HG03575 (cell line): ENCODE measurements around the gene PCCA.
A peak's percentile ranks its signal among the peaks of the same experiment; 100 is the strongest.

ENCODE experiments used
- ATAC-seq: cut with Tn5 transposase; IDR thresholded peaks from one replicate; pipeline ENCODE4 v1.9.1; 2021; ENCODE audit not compliant: unreplicated experiment, insufficient number of reproducible peaks, low FRiP score; ENCODE audit errors: extremely low read depth

Gene PCCA

DNA sequence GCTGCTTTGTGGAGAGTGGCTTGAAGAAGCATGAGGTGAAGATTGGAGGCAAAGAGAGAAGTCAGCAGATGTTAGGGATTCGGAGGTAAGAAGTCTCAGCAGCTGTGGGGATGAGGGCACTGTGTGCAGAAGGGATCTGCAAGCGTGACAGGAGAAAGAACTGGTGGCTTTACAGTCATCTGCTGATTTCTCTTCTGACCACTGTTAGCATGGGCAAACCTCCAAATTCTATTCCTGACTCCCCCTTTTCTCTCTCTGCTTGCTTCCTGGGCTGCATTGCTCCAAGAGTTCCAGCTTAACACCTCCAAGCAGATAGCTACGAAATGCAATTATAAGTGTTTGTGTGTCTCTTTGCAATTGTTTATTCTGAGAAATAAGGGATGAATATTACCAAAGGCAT lies 340.1 kb downstream of the PCCA start:
- ATAC-seq, result no peak

DNA sequence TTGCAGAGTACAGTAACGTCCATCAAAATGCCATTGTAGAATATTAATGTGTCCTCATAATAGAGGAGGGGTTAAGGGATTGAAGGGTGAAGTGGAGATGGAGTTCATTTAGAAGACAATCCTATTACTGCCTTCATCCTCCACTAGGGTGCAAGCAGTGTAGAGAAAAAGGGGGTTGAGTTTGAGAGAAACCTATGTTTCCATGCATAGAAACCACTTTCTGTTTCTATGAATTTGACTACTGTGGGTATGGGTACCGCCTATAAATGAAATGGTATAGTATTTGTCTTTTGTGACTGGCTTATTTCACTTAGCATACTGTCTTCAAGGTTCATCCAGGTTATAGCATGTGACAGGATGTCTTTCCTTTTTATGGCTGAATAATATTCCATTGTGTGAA lies 343.7 kb downstream of the PCCA start:
- ATAC-seq, result no peak

DNA sequence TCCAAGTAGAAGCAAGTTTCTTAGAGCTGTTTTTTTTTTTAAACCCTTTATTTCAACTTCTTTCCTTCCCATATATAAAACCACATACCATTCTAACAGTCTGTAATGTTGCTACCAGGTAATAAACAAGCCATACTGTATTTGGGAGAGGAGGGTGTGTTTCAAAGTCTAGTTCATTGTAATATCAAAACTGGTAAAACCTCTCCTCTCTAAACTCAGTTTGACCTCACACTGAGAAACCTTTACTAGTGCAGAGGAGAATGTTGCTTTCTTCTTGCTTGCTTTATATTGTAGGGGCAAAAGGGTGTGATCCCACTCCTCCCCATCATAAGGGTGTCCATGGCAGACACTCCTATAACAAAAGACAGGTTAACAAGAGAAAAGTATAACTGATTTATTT lies 344.6 kb downstream of the PCCA start:
- no peak for ATAC-seq

DNA sequence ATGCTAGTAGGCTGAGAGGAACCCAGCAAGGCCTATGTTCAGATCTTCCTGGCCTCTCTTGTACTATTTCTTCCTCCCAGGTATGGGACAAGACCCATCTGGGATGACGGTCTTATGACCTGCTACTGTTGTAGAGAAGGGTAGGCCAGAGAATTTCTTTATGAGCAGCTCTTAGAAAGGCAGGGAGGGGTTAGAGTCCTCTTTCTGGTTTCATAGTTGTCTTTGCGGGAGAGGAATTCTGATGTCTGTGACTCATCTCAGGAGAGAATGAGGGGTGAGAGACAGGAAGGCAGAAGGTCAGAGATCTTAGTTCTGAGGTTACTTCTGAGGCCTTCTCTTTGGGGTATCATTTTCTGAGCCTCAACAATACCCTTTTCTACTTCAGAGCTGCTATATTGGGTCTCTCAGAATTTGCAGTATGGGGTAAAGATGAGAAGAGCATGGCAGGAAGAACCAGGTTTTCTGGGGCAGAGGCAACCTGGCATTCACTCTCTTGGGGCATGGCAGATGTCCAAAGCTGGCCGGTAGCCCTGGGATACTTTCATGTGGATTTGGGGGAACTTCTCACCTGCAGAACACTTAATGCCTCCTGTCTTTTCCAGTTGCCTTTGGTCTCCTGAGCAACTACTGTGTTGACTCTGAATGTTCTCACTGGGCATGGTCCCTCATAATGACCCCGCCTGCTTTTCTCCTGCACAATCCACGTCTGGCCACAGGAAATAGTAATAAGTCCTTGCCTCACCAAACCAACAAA lies 345.3 kb downstream of the PCCA start:
- ATAC-seq, result peak; percentile 96

DNA sequence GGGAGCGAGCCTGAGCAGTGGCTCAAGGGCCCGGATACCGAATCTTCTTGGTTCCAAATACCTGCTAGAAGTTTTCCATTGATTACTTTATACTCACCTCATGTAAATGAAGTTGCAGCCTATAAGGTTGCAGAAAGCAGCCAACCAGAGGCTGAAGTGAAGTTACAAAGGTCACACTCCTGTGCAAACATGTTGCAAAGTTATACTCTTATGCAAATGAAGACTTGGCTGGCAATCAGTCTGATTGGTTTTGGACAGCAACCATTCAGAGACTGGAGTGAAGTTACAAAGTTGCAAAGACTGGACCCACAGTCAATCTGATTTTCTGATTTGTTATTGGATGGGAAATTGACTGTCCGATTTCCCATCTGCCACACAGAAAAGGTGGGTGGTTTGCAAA lies 347.2 kb downstream of the PCCA start:
- no peak for ATAC-seq

DNA sequence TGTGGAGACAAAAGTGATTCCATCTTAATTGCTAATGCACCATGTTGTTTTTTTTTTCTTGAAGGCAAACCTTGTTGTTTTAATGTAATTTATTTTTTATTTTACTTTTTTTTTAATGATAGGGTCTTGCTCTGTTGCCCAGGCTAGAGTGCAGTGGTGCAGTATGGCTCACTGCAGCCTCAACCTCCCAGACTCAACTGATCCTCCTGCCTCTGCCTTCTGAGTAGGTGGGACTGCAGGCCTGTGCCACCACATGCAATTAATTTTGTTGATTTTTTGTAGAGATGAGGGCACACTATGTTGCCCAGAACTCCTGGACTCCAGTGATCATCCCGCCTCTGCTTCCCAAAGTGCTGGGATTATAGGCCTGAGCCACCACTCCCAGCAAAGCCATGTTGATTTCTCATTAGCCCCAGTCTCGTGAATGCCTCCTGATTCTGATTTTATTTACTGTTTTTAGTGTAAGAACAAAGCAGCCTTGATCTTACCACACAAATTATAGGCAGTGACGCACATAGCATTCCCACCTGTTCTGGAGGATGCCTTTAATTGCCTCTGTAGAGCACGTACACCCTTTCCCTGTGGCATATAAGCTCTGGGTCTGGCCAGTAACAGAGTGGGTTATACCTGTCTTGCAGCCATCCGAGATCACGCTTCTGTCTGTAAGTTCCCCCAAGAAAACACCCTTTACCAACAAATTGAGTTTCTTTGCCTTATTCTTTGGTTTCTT lies 349.3 kb downstream of the PCCA start:
- ATAC-seq, result no peak

DNA sequence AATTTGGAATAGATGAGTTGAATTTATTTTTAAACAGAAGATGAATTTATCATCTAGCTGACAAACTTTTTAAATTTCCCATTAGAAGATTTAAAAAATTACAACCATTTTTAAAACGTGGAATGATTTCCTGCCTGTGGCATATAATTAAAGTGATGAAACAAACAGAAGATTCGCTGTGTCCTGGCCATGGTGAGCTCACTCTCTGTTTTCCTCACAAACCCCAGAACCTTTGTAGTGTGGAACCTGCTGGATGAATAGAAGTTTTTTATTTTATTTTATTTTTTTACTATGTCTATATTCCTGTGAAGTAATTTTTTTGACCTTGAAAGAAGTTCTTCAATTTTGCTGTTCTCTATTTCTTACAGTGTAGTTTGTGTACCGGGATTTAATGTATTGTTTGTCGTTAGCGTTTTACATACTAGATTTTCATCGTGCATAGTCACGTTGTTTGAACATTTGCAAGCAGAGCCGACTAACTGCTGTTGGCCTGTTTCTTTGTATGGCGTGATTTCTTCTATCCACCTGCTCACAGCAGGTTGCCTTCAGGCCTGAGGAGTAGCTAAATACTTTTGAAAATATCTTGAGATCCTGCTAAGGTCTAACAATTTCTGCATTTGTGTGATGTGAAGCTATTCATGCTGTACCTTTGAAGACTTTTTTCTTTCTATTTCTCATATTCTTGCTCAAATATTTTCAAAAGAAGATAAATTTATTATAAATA lies 350.5 kb downstream of the PCCA start:
- no peak for ATAC-seq

DNA sequence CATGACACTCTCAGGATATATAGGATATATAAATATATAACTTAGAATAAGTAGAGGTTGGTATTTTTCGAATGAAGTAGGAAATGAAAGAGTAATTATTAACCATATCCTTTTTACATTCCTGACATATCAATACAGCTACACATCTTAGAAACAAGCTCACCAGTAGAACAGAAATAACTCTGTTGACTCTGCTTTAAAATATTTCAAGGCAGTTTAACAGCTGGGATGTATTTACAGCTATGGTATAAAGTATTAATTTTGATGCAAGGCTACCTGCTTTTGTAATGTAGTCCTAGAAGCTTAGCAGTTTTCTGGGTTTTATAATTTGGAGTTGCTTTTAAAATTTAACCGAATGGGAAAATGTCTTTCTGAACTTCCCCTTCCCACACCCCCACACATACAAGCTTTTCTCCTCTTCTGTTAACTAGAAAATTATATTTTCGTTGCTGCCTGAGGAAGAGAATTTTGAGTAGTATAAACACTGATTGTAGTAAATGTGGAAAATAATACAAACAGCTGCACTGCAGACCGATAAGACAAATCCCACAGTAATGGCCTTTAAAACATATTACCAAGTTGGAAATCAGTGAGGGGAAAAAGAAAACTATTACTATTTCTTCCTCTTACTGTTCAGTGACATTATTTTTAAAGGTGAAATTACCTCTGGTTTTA lies 352.0 kb downstream of the PCCA start:
- no peak for ATAC-seq

DNA sequence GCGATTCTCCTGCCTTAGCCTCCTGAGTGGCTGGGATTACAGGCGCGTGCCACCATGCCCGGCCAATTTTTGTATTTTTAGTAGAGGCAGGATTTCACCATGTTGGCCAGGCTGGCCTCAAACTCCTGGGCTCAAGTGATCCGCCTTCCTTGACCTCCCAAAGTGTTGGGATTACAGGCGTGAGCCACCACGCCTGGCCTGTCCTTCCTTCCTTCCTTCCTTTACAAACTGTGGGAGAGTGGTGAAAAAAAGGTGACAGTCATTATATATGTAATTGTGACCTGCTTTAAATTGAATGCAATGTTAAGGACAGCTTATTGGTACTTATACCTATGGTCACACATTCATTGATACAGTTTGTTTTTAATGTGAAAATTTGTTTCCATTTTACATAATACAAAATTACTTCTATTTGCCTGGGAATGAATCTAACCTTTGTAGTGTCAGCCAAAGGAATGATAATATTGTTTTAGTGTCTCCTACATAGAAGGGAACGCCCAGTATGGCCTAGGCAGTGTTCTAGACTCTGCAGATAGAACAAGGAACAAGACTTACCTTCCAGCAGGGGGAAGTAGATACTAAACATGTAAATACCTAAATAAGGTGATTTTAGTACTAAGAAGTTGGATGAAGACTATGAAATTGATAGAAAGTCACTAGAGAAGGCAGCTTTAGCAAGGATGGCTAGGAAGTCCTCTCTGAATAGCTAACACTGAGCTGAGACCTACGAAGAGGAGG lies 353.4 kb downstream of the PCCA start:
- no peak for ATAC-seq

DNA sequence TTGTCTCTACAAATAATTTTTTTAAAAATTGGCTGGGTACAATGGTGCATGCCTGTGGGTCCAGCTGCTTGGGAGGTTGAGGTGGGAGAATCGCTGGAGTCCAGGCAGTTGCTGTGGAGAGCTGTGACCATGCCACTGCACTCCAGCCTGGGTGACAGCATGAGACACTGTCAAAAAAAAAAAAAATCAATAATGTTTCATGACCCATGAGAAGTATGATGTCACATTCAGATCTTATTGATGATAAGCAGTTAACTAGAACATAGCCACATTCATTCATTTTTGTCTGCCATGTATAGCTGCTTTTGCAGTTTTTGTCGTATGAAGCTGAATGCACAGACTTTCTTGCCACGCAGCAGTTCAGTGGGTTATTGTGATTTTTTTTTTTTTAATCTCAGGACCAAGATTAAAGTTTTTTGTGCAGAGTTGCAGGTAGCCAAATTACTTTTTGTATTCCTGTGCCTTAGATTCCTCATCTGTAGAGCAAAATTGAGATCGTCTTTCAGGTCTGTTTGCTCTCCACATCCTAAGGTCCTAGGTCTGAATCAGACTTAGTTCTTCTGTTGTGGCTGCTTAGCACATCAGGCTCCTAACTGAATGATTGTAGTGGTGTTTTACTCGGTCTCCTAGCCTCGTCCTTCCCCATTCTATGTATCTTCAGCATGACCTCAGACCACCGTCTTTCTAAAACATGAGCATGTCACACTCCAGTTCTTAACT lies 354.5 kb downstream of the PCCA start:
- no peak for ATAC-seq

DNA sequence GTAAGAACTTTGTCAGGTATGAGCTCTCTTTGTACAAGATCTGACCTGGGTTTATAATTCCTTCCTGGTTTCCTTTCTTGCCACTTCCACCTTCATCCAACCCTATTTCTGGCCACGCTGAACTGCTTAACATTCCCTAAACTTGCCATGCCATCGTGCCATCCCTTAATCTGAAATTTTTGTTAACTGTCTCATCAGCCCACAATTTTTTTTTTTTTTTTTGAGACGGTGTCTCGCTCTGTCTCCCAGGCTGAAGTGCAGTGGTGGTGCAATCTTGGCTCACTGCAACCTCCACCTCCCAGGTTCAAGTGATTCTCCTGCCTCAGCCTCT lies 355.1 kb downstream of the PCCA start:
- no peak for ATAC-seq

DNA sequence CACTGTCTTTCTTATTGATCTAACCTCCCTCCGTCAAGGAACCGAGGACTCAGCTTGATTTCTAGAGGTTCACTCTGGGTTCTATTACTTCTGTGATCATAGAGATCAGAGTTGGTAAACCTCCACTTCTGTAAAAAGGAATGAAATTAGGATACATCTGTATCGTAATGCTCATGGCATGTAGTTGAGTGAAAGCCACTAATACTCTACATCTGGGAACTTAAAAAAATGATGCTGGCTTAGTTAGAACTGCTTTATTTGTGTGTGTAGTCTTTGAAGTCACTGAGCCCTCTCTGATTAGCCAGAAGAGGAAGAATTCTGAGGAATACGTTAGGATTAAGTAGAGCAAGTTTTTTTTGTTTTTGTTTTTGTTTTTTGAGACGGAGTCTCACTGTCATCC lies 358.9 kb downstream of the PCCA start:
- ATAC-seq, result no peak

DNA sequence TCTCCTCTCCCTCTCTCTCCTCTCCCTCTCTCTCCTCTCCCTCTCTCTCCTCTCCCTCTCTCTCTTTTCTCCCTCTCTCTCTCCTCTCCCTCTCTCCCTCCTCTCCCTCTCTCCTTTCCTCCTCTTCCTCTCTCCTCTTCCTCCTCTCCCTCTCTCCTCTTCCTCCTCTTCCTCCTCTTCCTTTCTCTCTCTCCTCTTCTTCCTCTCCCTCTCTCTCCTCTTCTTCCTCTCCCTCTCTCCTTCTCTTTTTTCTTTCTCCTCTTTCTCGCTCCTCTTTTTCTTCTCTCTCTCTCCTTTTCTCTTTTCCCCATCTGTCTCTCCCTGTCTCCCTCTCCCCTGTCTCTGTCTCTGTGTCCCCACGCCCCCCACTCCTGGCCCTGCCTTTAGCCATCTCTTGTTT lies 363.0 kb downstream of the PCCA start:
- ATAC-seq, result no peak

DNA sequence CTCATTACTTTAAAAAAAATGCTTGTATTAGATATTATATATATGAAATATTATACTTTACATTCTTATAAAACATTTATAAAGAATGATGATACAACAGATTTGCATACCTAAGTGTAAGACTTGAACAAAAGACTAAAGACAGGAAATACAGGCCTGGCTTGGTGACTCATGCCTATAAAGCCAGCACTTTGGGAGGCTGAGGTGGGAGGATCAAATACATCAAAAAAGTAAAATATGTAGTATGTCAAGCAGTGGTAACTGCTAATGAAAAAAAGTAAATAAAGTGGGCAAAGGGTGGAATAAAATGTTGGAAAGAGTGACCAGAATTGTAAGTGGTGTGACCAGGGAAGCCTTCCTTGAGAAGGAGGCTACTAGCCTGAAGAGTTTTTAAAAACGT lies 366.0 kb downstream of the PCCA start:
- ATAC-seq, result no peak

DNA sequence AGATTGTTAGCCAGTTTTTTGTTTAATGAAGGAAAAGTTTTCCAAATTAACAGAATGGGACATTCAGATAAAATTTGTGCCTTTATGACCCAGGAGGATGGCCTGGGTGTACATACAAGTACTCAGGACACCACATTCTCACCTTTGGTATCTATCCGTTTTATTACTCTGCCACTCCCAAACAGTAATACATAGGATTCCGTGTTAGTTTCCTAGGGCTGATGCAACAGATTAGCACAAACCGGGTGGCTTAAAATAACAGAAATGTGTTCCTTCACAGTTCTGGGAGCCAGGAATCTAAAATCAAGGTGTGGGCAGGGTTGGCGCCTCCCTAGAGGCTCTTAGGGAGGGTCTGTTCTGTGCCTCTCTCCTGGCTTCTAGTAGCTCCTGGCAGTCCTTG lies 369.8 kb downstream of the PCCA start:
- no peak for ATAC-seq

DNA sequence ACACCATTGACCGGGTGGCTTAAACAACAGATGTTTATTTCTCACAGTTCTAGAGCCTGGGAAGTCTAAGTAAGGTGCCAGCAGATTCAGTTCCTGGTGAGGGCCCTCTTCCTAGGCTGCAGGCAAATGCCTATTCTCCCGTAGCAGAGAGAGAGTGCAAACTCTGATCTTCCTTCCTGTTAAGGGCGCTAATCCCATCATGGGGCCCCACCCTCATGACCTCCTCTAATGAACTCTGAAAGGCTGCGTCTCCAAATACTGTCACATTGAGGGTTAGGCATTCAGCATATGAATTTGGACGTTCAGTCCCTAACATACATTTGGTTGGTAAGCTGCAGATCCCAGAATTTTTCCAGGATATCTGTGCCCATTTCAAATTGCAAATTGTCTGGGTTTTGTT lies 370.9 kb downstream of the PCCA start:
- ATAC-seq, result no peak

DNA sequence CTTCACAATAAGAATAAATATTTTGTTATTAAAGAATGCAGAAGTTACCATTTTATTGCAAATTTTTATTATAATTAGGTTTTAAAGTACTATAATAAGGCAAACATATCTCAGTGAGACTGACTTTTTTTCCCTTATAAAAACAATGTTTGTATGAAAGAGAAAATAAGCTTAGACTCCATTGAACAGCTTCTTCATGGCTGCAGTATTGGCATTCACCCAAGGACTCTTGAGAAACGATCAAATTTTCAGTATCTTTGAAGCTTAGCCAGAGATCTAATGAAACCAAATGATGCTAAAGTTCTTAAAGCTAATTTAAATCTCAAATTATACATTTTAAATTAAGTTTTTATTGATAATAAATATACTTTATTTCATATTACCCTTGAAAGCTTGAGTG lies 371.4 kb downstream of the PCCA start:
- ATAC-seq, result no peak

DNA sequence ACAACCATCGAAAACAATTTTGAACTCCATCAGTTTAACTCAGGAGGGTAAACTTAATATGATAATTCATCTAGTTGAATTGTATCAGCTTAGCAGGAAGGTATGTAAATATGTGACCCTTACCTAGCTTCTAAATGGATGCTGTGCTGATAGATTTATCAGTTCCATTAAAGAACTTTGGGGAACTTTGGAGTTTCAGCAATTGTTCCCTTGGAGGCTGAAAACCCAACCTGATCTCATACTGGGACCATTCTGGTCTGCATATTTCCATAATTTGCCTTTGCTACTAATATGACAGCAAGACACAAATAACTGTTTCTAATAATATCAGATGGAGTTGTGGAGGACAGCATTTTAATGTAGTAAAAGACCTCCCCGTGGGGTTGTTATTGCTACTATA lies 371.9 kb downstream of the PCCA start:
- no peak for ATAC-seq
